PC-9 (cell line): ENCODE measurements around the gene BTBD16. TPM values are rescaled to one million over a fixed set of nuclear protein-coding genes. Genes with fewer than 3 reads are reported as not detected.

Experiments
- BruUV-seq: library from RNA; stranded (reverse); fragments of 400-500 nt; replicated peaks from 2 replicates; lab custom pipeline; 2021; lab: Mats Ljungman, UMichigan
- CTCF ChIA-PET: fragments of 300-600 bp; sonication (Branson Sonifier 250); formaldehyde crosslinking; loops from one replicate; lab custom pipeline; 2022; ENCODE audit warnings: antibody characterized with exemption; lab: Charles Lee
- POLR2A ChIA-PET: fragments of 300-600 bp; sonication (Branson Sonifier 250); formaldehyde crosslinking; loops from one replicate; lab custom pipeline; 2022; ENCODE audit warnings: antibody characterized with exemption; ENCODE audit not compliant: unreplicated experiment; lab: Charles Lee
- DNase-seq, 2 experiments: peaks; one replicate each; pipeline versions ENCODE4 v3.0.0 to v3.0.0-alpha.2; 2015 to 2022; ENCODE audit warnings: mixed read lengths in 1 of 2
- H2AFZ ChIP-seq: fragments of 200-600 bp; sonication (generic); 2 replicates; pipeline ENCODE4 v1.8.1; 2017; ENCODE audit warnings: antibody characterized with exemption
- H3F3A ChIP-seq: fragments of 200-600 bp; sonication (generic); 2 replicates; pipeline ENCODE4 v1.8.1; 2017; ENCODE audit warnings: antibody characterized with exemption, mild to moderate bottlenecking, low read depth; ENCODE audit not compliant: insufficient read depth
- H3K27ac ChIP-seq: fragments of 200-600 bp; sonication (generic); 2 replicates; pipeline ENCODE4 v1.6.1; 2016; ENCODE audit warnings: mixed run types
- H3K27me3 ChIP-seq: fragments of 200-600 bp; sonication (generic); 2 replicates; pipeline ENCODE4 v1.6.1; 2016; ENCODE audit warnings: low read depth, mixed run types; ENCODE audit not compliant: insufficient read depth
- H3K36me3 ChIP-seq: fragments of 200-600 bp; sonication (generic); 2 replicates; pipeline ENCODE4 v1.6.1; 2016; ENCODE audit warnings: low read depth, mixed run types
- H3K4me1 ChIP-seq: fragments of 200-600 bp; sonication (generic); replicated peaks from 2 replicates; pipeline ENCODE4 v1.6.1; 2016; ENCODE audit warnings: mixed run types; ENCODE audit not compliant: insufficient read depth
- H3K4me2 ChIP-seq: fragments of 200-600 bp; sonication (generic); 2 replicates; pipeline ENCODE4 v1.6.1; 2017; ENCODE audit warnings: mixed run types
- H3K4me3 ChIP-seq: fragments of 200-600 bp; sonication (generic); 2 replicates; pipeline ENCODE4 v1.6.1; 2016; ENCODE audit warnings: mixed run types
- H3K79me2 ChIP-seq: fragments of 200-600 bp; sonication (generic); 2 replicates; pipeline ENCODE4 v1.6.1; 2017; ENCODE audit warnings: low read depth, mixed run types
- H3K9me2 ChIP-seq: fragments of 200-600 bp; sonication (generic); 2 replicates; pipeline ENCODE4 v1.8.1; 2017; ENCODE audit warnings: mild to moderate bottlenecking; ENCODE audit not compliant: insufficient read depth
- H3K9me3 ChIP-seq: fragments of 200-600 bp; sonication (generic); 2 replicates; pipeline ENCODE4 v1.8.1; 2016; ENCODE audit warnings: low read depth; ENCODE audit not compliant: insufficient read depth
- H4K20me1 ChIP-seq: fragments of 200-600 bp; sonication (generic); 2 replicates; pipeline ENCODE4 v1.8.1; 2017; ENCODE audit not compliant: insufficient read depth
- CTCF ChIP-seq: fragments of 200-600 bp; sonication (generic); conservative IDR thresholded peaks from 2 replicates; pipeline ENCODE4 v1.6.1; 2017; ENCODE audit warnings: mixed run types, antibody characterized with exemption, mild to moderate bottlenecking, moderate library complexity
- EZH2 ChIP-seq: fragments of 200-600 bp; sonication (generic); IDR thresholded peaks from 2 replicates; pipeline ENCODE4 v1.8.0; 2017; ENCODE audit warnings: antibody characterized with exemption, low read depth
- intact Hi-C: fragments of 100-400 bp; cut with micrococcal nuclease; formaldehyde crosslinking; loops from one replicate; pipeline ENCODE4 v1.10.0; 2022; ENCODE audit not compliant: unreplicated experiment
- total RNA-seq: library from RNA; stranded (reverse); gene quantifications from 2 replicates; pipeline ENCODE4 v1.2.3, GENCODE V29; 2021

The BTBD16 gene
- total RNA-seq, 1 experiment from 2014 or later: 0.37 TPM

GRCh38 chr10:122245136-122245535 lies 26.0 kb upstream of the BTBD16 start:
- CTCF ChIA-PET: no interaction called here
- no TSS peak for BruUV-seq
- Histone ChIP-seq H3K27me3 (no peaks in the 10 kb centered on the region), H3K4me3 (no peak overlapping the region), H4K20me1 (no peaks in the 10 kb centered on the region), H3K79me2 (no peaks in the 10 kb centered on the region), H3K36me3 (no peaks in the 10 kb centered on the region), H3K4me1 (no peaks in the 10 kb centered on the region), H3F3A (no peaks in the 10 kb centered on the region), H2AFZ (no peak overlapping the region), H3K9me2 (no peaks in the 10 kb centered on the region), H3K27ac (no peak overlapping the region), H3K9me3 (no peaks in the 10 kb centered on the region), H3K4me2 (no peak overlapping the region)
- intact Hi-C loops: no loop called here
- TF ChIP-seq CTCF: no peak
- TF ChIP-seq EZH2: no peak
- POLR2A ChIA-PET: no interaction called here
- no peak for DNase-seq

- POLR2A ChIA-PET: no interaction called here
Observed at GRCh38 chr10:122245897-122246296, 25.2 kb upstream of the BTBD16 start.

GRCh38 chr10:122246830-122247520 lies 24.1 kb upstream of the BTBD16 start:
- H3F3A ChIP-seq: no peaks in the 10 kb centered on the region
- H3K79me2 ChIP-seq: no peaks in the 10 kb centered on the region
- no peaks in the 10 kb centered on the region for H3K4me1 ChIP-seq
- DNase-seq: no peak
- TF ChIP-seq CTCF (no peak), EZH2 (no peak)
- POLR2A ChIA-PET: no interaction called here
- no peaks in the 10 kb centered on the region for H3K9me2 ChIP-seq
- H3K4me3 ChIP-seq: no peak overlapping the region
- no peaks in the 10 kb centered on the region for H3K9me3 ChIP-seq
- intact Hi-C loops: no loop called here
- H4K20me1 ChIP-seq: no peaks in the 10 kb centered on the region
- CTCF ChIA-PET: no interaction called here
- no peaks in the 10 kb centered on the region for H3K36me3 ChIP-seq
- no peak overlapping the region for H3K27ac ChIP-seq
- no peak overlapping the region for H3K4me2 ChIP-seq
- H2AFZ ChIP-seq: no peak overlapping the region
- H3K27me3 ChIP-seq: no peaks in the 10 kb centered on the region
- BruUV-seq: no TSS peak

More at GRCh38 chr10:122245897-122246296, 25.2 kb upstream of the BTBD16 start:
- H3F3A ChIP-seq: no peaks in the 10 kb centered on the region
- no peak for TF ChIP-seq EZH2
- no peak for TF ChIP-seq CTCF
- H2AFZ ChIP-seq: no peak overlapping the region
- no peaks in the 10 kb centered on the region for H3K27me3 ChIP-seq
- DNase-seq: no peak
- intact Hi-C loops: no loop called here
- no peaks in the 10 kb centered on the region for H3K36me3 ChIP-seq
- BruUV-seq: no TSS peak
- H3K79me2 ChIP-seq: no peaks in the 10 kb centered on the region
- H3K4me1 ChIP-seq: no peaks in the 10 kb centered on the region
- no peaks in the 10 kb centered on the region for H3K9me2 ChIP-seq
- H3K4me3 ChIP-seq: no peak overlapping the region
- H3K4me2 ChIP-seq: no peak overlapping the region
- H4K20me1 ChIP-seq: no peaks in the 10 kb centered on the region
- H3K9me3 ChIP-seq: no peaks in the 10 kb centered on the region
- no peak overlapping the region for H3K27ac ChIP-seq
- CTCF ChIA-PET: no interaction called here
